K562 (cell line): Measurements from ENCODE around the gene RUSC1.

Source experiments
- CHCHD3 ChIP-seq: fragments of 250-450 bp; sonication (Bioruptor Pico); IDR thresholded peaks from 2 replicates; pipeline ENCODE4 v2.1.2; 2022; ENCODE audit warnings: mild to moderate bottlenecking
- KDM1A ChIP-seq, 2 experiments: fragments of 450-650 bp; IDR thresholded peaks; 2 replicates each; pipeline ENCODE4 v1.6.1; 2016; ENCODE audit warnings: mild to moderate bottlenecking in 2 of 2
- STAT6 ChIP-seq: sonication (generic); formaldehyde crosslinking; IDR thresholded peaks from 2 replicates; pipeline ENCODE4 v1.8.1; 2023; ENCODE audit warnings: mild to moderate bottlenecking, missing genetic modification reagents
- TF ChIP-seq, protein P1 (sequence below), 3 experiments: IDR thresholded peaks in 2 of 3; conservative IDR thresholded peaks in 1 of 3; 2 replicates each; pipeline ENCODE4 v1.5.1; 2011 to 2012; ENCODE audit warnings: low read length in 3 of 3, mild to moderate bottlenecking in 3 of 3, control low read depth in 2 of 3, improper control_type of control experiment in 1 of 3, inconsistent platforms in 1 of 3, low read depth in 1 of 3, mixed read lengths in 1 of 3, moderate library complexity in 1 of 3; ENCODE audit not compliant: insufficient read depth in 2 of 3

DNA sequence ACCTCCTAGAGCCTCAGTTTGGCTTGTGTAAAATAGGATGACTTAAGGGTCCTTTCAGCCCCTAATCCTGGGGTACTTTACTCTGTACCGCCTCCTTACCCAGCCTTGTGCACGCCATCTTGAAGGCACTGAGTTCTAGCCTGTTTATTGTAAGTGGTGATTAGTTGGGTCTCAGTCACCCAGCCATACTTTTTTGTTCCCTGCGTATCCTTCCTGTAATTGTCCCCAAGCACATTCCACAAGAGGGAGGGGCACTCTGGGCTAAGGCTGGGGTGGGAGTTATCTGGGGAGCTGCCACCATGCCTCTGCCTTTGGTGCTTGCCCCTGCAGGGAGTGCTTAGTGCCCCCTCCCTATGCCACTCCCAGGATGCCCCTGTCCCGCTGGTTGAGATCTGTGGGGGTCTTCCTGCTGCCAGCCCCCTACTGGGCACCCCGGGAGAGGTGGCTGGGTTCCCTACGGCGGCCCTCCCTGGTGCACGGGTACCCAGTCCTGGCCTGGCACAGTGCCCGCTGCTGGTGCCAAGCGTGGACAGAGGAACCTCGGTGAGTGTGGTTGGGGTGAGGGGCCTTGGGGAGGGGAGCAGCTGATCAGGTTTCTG lies 11.2 kb upstream of the RUSC1 start:
- TF ChIP-seq KDM1A (IDR thresholded peaks at IDR 0.05) (no peak), CHCHD3 (CRISPR knock-in tag) (no peak), STAT6 (no peak)
- TF ChIP-seq, protein P1, sequence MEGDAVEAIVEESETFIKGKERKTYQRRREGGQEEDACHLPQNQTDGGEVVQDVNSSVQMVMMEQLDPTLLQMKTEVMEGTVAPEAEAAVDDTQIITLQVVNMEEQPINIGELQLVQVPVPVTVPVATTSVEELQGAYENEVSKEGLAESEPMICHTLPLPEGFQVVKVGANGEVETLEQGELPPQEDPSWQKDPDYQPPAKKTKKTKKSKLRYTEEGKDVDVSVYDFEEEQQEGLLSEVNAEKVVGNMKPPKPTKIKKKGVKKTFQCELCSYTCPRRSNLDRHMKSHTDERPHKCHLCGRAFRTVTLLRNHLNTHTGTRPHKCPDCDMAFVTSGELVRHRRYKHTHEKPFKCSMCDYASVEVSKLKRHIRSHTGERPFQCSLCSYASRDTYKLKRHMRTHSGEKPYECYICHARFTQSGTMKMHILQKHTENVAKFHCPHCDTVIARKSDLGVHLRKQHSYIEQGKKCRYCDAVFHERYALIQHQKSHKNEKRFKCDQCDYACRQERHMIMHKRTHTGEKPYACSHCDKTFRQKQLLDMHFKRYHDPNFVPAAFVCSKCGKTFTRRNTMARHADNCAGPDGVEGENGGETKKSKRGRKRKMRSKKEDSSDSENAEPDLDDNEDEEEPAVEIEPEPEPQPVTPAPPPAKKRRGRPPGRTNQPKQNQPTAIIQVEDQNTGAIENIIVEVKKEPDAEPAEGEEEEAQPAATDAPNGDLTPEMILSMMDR (IDR thresholded peaks at IDR 0.05 in 2 of 3, conservative IDR thresholded peaks at IDR 0.05 in 1 of 3; ENCODE audit: insufficient read depth in 2 of 3, low read depth in 1 of 3, low read length in 3 of 3) = no peak
